Choroid plexus epithelial cell (primary cell): ENCODE data around the gene RAB31.
A peak's percentile ranks its signal among the peaks of the same experiment; 100 is the strongest.

Source experiments
- DNase-seq: peaks from one replicate; pipeline ENCODE4 v3.0.0-alpha.2; 2010; ENCODE audit warnings: low read depth
- H3K4me3 ChIP-seq: 2 replicates; pipeline ENCODE4 v1.5.1; 2011; ENCODE audit warnings: low read depth, mild to moderate bottlenecking, control low read depth, low read length, moderate library complexity
- TF ChIP-seq, protein P1 (sequence below): conservative IDR thresholded peaks from 2 replicates; pipeline ENCODE4 v1.5.1; 2011; ENCODE audit warnings: low read depth, mild to moderate bottlenecking, control low read depth, inconsistent platforms, low read length, moderate library complexity

Gene RAB31

DNA sequence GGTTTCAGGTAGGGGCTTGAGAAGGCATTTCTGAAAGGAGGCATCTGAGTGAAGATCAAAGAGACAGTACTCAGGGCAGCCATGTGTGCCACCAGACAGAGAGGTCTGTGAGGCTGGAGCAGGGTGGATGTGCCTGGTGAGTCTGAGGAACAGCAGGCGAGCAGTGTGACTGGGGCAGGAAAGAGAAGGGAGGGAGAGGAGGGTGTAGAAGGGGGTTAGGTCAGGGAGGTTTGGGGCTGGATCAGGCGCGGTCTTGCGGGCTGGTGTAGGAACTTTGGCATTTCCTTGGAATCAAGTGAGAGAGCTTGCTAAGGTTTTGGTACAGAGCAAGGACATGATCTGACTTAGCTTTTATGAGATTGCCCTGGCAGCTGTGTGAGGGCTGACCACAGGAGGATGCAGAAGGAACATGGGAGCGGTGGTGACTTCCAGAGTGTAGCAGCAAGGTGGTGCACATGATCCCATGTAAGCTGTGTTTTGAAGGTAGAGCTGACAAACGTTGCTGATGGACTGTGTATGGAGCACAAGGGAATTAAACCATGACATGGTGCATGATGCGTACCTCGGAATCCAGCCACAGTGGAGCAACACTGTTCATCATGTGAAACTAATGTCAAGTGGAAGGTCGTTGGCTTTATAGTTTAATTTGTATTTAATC, 13.9 kb downstream of the RAB31 start:
- no peak for DNase-seq
- TF ChIP-seq, protein P1, sequence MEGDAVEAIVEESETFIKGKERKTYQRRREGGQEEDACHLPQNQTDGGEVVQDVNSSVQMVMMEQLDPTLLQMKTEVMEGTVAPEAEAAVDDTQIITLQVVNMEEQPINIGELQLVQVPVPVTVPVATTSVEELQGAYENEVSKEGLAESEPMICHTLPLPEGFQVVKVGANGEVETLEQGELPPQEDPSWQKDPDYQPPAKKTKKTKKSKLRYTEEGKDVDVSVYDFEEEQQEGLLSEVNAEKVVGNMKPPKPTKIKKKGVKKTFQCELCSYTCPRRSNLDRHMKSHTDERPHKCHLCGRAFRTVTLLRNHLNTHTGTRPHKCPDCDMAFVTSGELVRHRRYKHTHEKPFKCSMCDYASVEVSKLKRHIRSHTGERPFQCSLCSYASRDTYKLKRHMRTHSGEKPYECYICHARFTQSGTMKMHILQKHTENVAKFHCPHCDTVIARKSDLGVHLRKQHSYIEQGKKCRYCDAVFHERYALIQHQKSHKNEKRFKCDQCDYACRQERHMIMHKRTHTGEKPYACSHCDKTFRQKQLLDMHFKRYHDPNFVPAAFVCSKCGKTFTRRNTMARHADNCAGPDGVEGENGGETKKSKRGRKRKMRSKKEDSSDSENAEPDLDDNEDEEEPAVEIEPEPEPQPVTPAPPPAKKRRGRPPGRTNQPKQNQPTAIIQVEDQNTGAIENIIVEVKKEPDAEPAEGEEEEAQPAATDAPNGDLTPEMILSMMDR: no peak
- no peak overlapping the region for H3K4me3 ChIP-seq

DNA sequence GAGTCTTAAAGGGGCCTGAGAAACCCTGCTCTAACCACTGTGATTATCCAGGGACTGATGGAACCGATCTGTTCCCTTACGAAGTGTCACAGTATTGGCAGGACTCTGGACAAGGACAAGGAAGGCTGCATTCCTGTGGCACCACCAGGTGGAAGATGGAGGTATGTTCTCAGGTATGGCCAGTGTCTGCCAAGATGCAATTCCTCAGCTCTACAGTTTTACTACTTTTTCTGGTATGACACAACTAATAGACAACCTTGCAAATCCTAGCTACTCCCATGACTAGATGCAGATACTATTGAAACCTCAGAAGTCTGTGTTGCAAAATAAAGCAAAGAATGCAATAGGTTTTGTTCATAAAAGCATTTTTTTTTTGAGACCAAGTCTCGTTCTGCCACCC, 14.6 kb downstream of the RAB31 start:
- TF ChIP-seq, protein P1: peak; percentile 10
- no peak overlapping the region for H3K4me3 ChIP-seq
- peak; percentile 65 for DNase-seq

DNA sequence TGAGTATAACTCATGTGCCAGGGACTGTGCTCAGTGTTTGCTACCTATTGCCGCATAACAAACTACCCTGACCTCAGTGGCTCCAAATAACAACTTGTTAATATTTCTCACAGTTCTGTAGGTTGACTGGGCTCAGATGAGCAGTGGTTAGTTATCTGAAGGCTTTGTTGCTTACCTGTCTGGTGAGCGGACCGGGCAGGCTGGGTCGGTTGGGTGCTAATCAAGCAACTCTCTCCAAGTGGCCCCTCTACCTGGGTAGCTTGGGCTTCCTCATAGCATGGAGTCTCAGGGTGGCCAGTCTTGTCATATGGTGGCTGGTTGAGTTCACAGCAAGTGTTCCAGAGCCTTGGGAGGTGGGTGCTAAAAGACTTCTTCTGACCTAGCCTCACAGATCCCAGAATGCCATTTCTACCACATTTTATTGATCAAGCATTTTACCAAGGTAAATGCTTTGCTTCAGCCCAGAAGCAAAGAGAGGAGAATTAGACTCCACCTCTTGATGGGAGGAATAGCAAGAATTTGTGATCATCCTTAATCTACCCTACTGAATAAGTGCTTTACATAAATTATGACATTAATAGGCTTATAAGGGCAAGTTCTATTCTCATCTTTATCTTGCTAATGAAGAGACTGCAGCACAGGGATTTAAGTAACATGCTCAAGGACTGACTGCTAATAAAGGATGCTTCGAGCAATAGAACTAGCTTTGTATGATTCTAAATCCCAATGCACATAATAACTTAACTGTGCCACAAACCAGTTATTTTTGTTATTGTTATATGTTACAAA, 16.9 kb downstream of the RAB31 start:
- TF ChIP-seq, protein P1: no peak
- DNase-seq: no peak

DNA sequence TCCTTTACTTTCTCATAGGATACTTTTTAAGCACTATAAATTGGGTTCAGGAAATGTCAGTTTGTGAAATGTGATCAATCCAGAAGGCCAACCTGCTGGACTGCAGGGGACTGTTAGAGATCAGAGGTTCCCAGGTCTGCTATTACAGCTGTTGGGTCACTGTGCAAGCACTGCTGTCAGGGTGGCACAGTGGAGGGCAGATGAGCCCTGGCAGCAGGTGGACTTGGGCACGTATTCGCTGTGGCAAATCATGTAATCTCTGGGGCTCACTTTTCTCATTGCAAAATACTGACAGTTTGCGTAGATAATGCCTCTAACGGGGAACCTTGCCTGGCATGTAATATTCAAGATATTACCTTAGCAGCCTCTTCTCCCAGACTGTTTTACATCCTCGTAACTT, 18.1 kb downstream of the RAB31 start:
- H3K4me3 ChIP-seq: no peak overlapping the region
- no peak for DNase-seq
- TF ChIP-seq, protein P1: no peak

More for the DNA sequence above, 16.9 kb downstream of the RAB31 start:
- no peak overlapping the region for H3K4me3 ChIP-seq

DNA sequence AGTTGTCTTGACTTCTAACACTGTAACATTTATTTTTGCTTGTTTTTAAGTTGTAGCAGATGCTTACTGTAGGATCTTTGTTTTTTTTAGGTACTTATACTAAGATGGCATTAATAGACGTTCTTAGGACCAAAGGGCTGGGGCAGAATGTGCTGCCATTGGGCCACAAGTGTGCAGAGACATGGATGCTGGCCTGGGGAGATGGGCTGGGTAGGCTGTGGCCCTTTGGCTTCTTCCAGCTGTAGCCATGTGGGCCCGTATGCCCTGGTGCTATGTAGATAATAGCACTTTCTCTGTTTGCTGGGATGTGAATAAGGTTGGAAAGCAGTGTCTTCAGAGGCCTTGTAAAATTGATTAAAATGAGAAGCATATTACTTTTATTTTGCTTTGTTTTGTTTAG, 18.8 kb downstream of the RAB31 start:
- no peak for DNase-seq
- TF ChIP-seq, protein P1: no peak
- no peak overlapping the region for H3K4me3 ChIP-seq

DNA sequence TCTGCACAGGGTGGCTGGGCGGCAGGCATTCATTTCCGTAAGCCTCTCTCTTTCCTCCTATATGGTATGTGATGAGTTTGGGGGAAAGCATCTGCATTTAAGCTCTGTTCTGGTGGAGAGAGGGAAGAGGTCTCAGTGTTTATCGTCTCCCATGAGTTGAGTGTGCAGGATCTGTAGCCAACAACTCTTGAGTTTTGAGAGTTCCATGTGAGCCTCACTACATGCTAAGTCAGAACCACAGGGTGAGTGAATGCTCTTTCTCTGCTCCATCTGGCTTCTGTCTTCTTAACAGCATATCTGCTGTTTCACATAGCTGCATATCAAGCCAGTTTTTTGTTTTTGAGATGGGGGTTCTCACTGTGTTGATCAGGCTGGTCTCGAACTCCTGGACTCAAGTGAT, 22.7 kb downstream of the RAB31 start:
- TF ChIP-seq, protein P1: no peak
- DNase-seq: no peak
- no peak overlapping the region for H3K4me3 ChIP-seq
